Right forelimb (tissue), 1 donor: ENCODE data around the gene RHOG.
"Not testable (repeated sequence)": the region's sequence is repeated elsewhere in the genome, so short reads cannot be mapped to it uniquely, and the experiment has no call there.

Experiments
- DNase-seq: peaks from one replicate; pipeline ENCODE4 v3.0.0-alpha.2; 2018

Gene RHOG

DNA sequence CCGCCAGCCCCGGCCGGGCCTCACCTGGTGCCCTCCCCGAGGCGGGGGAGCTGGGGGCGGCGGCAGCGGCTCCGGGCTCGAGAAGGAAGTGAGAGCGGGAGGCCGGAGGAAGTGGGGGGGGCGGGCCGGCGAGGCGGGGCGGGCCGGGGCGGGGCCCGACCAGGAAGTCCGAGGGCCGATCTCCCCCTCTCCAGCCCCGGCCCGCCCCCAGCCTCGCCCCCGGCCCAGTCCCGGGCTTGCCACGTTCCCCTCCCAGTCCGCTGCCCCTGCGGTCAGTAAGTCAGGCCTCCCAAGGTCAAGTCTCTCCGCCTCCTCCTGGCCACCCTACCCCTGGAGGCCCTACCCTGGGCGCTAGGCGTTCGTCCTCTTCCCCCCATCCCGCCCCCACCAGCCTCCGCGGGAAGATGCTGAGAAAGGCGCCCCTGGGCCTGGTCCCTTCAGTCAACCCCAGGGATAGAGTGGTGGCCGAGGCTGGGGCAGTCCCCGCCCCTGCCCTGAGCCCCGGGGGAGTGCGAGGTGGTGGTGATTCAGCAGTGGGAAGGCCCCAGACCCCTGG lies at the start of gene RHOG:
TSS of gene RHOG (minus strand) at position 90 of the 556 bp plus-strand sequence. CDS start 12,821 bp downstream, outside the sequence.
- DNase-seq, result peak; percentile 91

- DNase-seq, result no peak
Measured at GRCh38 chr11:3890014-3890413, 49.3 kb upstream of the RHOG start.

GRCh38 chr11:3888876-3889275 lies 48.1 kb upstream of the RHOG start:
- no peak for DNase-seq

DNA sequence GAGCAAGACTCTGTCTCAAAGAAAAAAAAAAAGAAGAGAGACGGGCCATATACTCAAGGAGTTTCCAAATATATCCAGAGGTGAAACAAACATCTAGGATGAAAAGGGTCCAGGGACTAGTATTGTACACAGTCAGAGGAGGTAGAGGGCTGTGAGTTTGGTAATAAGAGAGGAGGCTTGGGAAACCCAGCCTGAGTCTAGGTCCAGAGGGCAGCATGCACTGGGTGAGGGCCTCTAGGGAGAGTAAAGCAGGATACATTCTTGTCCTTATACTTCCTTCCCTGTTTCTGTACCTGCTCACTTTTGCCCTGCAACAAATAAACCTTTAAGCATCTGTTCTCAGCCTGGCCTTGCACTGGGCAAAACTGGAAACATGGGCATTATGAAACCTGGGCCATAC lies 46.2 kb upstream of the RHOG start:
- no peak for DNase-seq

GRCh38 chr11:3885855-3886254 lies 45.1 kb upstream of the RHOG start:
- no peak for DNase-seq

DNA sequence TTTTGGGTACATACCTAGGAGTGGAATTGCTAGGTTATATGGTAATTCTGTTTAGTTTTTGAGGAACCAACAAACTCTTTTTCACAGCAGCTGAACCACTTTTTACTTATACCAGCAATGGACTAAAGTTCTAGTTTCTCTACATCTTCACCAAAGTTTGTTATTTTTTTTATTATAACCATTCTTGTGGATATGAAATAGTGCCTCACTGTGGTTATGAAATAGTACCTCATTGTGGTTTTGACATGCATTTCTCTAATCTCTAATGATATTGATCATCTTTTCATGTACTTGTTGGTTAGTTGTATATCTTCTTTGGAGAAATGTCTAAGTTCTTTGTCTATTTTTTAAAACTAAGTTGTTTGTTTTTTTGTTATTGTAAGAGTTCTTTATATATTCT lies 41.9 kb upstream of the RHOG start:
- DNase-seq, result no peak

- DNase-seq, result no peak
Measured at GRCh38 chr11:3880724-3881123, 40.0 kb upstream of the RHOG start.

GRCh38 chr11:3879967-3880542 lies 39.3 kb upstream of the RHOG start:
- no peak for DNase-seq

- no peak for DNase-seq
Measured at GRCh38 chr11:3879216-3879966, 38.6 kb upstream of the RHOG start.

DNA sequence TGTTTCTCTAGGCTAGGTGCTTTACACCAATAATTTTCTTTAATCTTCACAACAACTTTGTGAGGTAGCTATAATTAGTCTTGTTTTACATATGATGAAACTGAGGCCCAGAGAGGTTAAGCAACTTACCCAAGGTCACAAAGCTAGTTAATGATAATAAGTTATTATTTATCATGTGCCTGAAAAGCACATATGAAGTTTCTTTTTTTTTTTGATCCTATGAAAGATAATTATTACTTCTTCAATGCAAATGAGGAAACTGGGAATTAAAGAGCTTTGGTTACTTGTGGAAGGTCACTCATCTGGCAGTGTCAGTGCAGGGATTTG lies 37.5 kb upstream of the RHOG start:
- DNase-seq, result no peak

DNA sequence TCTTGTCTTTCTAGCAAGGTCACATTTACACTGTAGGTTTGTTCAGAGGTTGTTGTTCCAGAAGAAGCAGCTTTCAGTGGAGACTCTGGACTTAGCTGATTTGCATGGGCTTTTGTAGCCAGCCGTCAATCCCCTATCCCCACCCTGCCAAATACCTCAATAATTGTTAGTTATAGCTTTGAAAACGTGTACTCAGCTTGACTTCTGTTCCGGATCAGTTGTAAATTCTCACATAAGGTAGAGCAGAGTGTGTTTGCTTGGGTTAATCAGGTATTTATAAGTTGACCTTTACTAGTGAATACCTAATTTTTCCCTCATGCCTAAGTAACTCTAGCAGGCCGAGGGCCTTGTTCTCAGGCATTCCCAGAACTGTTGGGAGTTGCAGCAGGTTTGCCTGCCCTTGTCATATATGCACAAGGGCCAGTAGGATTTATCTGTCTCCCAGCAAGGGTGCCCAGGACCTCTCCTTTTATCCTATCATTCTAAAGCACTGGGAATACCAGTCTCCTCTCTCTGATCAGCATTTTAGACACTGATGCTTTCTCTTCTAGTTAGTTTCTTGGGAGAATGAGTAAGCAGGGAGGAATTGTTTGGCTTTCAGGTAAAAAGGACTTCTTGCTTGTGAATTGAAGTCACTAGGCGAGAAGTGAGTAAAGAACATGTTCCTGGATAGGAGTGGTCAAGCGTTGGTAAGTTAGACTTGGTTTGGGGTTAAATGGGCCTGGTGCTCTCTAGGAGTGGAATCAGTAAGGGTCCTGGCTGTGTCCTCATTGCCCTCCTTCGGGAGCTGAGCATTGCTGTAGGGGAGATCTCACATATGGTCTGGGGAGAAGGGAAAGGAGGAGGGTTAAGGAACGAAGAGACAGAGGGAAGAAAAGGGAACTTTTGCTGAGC lies 36.9 kb upstream of the RHOG start:
- DNase-seq, result no peak

DNA sequence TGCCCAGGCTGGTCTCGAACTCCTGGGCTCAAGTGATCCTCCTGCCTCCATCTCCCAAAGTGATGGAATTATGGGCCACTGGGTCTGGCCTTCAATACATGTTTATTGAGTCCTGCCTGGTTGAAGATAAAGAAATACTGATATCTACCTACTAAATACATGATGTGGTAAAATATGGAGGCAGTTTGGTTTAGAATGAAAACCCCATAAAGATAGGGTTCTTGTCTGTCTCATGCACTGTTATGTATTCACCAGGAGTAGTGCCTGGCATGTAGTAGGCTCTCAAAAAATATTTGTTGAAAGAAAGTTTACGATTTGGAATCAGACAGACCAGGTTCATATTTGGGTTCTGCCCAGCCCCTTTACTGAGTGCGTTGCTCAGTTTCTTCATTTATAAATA lies 35.9 kb upstream of the RHOG start:
- DNase-seq, result no peak

DNA sequence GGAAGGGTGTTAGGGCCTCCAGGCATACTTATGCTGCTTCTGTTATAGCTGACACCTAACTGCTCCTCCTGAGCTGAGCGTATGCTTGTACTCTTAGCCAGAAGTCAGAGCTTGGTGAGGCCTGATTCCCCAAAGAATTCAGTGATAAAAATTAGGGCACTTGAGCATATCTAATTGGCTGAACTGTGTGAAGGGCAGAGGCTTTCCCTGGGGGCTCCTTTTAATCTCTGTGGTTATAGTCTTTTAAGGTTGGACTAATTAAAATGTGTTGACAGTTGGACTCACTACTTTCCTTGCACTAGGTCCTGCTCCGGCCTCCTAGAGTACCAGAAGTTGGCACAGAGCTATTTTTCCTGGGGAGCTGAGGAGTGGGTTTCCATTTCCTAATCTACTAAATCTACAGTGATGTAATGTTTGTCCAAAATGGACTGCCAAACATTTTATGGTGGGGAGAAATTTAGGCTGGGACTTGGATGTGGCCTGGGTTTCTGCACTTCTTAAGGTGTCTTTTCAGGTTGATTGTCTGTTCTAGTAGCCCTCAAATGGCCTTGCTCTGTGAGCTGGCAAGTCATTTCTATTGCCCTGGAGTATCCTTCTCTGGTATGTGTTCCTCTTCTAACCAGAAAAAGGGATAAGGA lies 33.1 kb upstream of the RHOG start:
- no peak for DNase-seq

GRCh38 chr11:3867209-3868091 lies 26.7 kb upstream of the RHOG start:
- no peak for DNase-seq

DNA sequence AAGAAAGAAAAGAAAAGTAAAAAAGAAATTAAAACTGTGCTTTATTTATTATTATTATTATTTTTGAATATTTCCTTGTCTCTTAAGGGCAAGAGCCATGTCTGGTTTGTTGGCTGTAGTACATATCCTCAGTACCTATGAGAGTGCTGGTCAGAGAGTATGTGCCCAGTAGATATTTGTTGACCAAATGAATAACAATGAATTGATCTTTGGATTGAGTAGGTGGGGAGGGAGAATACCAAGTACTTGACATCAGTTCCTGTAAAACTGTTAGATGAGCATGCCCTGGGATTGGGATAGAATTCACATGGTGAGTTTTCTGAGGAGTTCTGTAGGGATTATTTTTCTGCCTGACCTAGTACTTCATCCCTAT lies 26.1 kb upstream of the RHOG start:
- DNase-seq, result no peak

DNA sequence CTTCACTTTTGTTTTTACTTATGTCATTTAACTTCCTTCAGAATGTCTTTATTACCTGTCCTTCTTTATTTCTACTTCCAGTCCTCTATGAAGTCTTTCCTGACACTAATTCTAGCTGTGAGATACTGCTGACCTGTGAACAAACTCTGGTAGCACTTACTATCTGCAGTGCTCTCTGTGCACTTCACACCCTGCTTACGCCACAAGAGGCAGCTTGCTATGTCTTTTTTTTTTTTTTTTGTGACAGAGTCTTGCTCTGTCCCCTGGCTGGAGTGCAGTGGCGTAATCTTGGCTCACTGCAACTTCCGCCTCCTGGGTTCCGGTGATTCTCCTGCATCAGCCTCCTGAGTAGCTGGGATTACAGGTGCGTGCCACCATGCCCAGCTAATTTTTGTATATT lies 25.4 kb upstream of the RHOG start:
- DNase-seq, result no peak

- DNase-seq, result no peak
Measured at GRCh38 chr11:3865388-3866193, 24.8 kb upstream of the RHOG start.

GRCh38 chr11:3861683-3862082 lies 20.9 kb upstream of the RHOG start:
- DNase-seq, result no peak

DNA sequence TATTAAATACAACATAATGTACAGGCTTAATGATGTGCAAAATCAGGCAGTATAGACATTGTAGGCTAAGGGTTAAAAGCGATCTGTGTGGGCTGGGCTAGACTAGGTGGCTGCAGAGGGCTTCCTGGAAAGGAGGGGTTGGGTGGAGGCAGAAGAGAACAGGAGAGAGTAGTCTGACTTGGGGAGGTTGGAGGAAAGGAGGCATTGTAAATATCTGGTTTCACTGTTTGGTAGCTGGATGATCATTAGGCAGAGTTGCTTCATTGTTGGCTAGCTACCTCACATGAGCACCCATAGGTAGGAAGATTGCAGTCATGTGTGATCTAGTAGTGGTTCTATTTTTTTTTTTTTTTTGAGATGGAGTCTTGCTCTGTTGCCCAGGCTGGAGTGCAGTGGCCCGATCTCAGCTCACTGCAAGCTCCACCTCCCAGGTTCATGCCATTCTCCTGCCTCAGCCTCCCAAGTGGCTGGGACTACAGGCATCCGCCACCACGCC lies 20.2 kb upstream of the RHOG start:
- DNase-seq, result not testable (repeated sequence)

- DNase-seq, result no peak
Measured at GRCh38 chr11:3860375-3860774, 19.6 kb upstream of the RHOG start.

DNA sequence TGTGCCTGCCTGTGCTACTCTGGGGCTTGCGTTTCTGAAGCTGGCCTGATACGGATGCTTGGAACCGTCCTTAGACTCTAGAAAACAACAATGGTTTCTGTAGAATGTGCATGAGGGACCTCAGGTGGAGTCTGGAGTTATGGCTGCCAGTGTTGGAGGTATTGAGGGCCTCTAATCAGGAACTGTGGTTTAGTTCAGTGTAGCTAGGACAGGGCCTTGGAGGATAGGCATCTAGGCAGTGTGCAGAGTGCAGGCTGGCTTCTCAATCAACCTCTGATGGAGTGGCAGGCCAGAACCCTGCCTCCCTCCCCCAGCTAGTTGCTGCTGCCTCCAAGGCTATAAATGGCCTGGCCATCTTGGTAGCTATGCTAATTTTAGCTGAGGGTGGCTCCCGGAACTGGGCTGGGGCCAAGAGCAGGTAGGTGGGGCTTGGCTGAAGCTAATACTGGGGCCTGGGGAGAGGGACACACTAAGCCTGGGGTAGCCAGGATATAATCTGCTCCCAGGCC lies 18.7 kb upstream of the RHOG start:
- DNase-seq, result no peak
